CD4-positive, alpha-beta T cell treated with Interferon gamma for 1 hour (primary cell): Measurements from ENCODE around the gene EEIG2.
"Not testable (repeated sequence)": the region's sequence is repeated elsewhere in the genome, so short reads cannot be mapped to it uniquely, and the experiment has no call there.

ENCODE experiments used
- DNase-seq: peaks from one replicate; pipeline ENCODE4 v3.0.0-alpha.2; 2020

EEIG2 gene

DNA sequence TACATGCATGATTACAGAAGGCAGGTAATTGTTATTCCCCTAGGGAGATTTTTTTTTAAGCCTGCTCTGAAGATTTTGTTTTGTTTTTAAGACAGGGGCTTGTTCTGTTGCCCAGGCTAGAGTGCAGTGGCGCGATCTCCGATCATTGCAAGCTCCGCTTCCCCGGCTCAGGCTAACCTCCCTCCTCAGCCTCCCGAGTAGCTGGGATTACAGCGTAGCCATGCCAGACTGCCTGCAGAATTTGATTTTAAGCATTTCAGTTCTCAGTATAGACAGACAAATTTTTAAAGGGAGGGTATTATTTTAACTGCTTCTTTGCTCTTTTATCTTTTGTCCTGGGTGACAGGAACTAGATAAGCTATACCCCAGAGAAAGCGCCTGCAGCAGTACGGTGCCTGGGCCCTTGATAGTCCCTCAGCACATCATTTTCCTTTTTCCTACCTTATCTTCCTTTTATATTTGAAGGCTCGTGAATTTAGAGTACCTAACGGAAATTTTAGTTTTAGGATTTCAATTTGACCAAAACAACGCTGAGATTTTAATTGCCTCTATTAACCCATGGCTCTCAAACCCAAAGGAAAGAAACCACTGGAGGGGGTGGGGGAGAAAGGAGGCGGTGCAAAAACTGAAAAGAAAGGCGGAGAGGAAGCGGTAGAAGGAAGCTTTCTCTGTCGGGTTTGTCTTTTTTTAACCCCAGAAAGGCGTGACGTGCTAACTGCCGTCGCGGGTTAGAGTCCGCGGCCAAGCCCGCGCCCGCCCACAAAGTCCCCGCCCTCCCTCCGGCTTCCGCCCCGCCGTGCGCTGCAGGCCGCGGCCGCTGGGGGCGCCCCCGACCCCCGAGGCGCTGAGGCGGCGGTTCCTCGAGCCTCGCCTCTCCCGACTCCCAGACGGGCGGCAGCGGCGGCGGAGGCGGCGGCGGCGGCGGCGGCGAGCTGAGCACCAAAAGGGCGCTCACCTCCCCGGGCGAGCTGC, at the start of gene EEIG2:
TSS of gene EEIG2 (plus strand) at position 886 of the 972 bp plus-strand sequence. CDS start 329 bp downstream, outside the sequence.
- DNase-seq: peak; percentile 91

- DNase-seq: no peak
These were observed 48.1 kb upstream of the EEIG2 start for GRCh38 chr1:108511764-108512163.

DNA sequence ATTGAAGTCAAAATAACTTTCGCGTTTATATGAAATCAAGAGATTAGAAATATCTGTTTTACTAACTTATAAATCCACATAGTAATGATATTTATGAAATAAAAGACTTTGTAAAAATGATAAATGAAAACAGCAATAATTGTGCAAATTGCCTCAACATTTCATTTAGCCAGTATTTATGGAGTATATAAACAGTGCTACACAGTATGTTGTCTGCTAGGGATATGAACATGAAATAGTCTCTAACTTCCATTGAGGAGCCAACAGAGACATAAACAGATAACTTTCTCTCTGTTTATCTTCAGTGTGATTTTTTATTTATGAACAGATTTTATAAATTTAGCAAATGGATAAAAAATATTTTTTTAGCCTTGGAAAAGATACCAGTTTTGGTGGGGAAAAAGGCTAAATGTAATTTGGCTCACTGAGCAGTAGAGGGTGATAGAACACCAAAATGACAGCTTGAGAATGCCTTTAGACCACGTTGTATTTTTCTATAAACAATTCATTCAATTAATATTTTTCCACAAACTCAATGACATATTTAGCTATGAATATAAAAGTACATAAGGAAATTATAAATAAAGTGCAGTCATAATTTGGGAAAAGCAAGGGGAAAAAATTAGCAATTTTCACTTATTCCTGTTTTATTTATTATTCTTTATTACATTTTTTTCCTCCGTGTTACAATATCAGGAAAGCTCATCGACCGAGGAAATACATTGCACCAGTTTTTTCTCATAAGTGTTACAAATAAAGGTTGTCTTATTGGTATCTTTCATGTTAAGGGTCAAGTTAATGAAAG, 47.5 kb upstream of the EEIG2 start:
- no peak for DNase-seq

GRCh38 chr1:108513044-108513415, 46.9 kb upstream of the EEIG2 start:
- no peak for DNase-seq

- not testable (repeated sequence) for DNase-seq
These were observed 46.0 kb upstream of the EEIG2 start for GRCh38 chr1:108513914-108514313.

- DNase-seq: not testable (repeated sequence)
These were observed 42.5 kb upstream of the EEIG2 start for GRCh38 chr1:108517301-108517897.

DNA sequence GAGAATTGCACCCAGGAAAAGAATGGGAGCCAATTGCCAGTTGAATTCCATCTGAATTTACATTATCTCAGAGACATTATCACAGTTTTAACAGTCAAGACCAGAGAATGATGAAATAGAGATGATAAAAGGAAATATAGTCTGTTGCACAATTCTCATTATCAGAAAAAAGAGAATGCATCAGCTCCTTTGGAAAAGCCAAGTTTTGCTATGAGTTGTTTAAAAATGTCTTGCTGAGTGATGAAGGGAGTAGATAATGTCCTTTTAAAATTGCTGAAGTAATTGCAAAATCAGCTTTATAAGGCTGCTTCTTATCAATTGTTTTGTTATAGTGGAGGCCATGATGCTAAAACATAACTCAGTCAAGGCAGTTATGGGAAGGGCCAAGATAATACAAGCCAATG, 37.9 kb upstream of the EEIG2 start:
- DNase-seq: no peak

GRCh38 chr1:108523829-108524228, 36.1 kb upstream of the EEIG2 start:
- no peak for DNase-seq

GRCh38 chr1:108524676-108525075, 35.2 kb upstream of the EEIG2 start:
- no peak for DNase-seq

DNA sequence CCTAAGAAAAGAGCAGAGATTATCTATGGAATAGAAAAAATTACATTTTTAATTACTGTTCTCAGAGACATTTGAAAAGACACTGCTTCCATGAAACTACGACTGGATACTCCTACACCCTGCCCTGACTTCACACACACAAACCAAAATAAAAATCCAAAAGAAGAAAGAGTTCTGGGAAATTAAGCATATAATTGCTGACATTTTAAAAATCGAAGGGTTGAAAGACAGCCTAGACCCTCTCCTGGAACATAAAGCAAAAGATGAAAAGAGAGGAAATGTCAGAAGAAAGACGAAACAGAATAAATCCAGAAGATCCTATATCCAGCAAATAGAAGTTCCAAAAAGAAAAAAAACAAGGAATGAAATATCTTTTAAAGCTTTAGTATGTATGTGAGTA, 32.8 kb upstream of the EEIG2 start:
- no peak for DNase-seq

DNA sequence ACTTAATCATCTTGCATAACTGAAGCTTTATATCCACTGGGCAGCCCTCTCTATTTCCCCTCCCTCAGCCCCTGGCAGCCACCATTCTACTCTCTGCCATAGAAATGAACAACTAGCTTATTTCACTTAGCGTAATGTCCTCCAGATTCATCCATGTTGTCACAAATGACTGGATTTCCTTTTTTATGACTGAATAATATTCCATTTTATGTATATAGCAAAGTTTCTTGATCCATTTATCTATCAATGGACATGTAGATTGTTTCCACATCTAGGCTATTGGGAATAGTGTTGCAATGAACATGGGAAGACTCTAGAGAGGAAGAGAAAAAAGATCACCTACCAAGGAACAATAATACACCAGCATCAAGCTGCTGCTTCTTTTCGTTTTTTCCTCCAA, 32.1 kb upstream of the EEIG2 start:
- DNase-seq: no peak

- DNase-seq: no peak
These were observed 28.5 kb upstream of the EEIG2 start for GRCh38 chr1:108531444-108531843.

DNA sequence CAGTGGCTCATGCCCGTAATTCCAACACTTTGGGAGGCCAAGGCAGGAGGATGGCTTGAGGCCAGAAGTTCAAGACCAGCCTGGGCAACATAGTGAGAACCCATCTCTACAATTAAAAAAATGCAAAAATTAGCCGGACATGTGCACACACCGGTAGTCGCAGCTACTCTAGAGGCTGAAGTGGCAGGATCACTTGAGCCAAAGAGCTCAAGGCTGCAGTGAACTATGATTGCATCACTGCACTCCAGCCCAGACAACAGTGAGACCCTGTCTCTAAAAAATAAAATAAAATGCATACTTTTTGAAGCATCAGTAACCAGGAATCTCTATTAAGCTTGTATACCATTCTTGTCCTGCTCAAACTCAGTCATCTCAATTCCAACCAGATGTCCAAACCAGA, 27.2 kb upstream of the EEIG2 start:
- no peak for DNase-seq

- DNase-seq: no peak
These were observed 26.4 kb upstream of the EEIG2 start for GRCh38 chr1:108533351-108534083.

- no peak for DNase-seq
These were observed 25.1 kb upstream of the EEIG2 start for GRCh38 chr1:108534759-108535158.

DNA sequence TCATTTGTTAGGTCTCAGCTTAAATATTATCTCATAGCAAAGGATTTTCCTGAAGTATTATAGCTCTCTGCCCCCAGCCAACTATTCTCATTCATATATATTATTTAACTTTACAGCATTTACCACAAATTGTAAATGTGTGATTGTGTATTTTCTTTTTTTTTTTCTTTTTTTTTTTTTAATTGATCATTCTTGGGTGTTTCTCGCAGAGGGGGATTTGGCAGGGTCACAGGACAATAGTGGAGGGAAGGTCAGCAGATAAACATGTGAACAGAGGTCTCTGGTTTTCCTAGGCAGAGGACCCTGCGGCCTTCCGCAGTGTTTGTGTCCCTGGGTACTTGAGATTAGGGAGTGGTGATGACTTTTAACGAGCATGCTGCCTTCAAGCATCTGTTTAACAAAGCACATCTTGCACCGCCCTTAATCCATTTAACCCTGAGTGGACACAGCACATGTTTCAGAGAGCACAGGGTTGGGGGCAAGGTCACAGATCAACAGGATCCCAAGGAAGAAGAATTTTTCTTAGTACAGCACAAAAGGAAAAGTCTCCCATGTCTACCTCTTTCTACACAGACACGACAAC, 24.5 kb upstream of the EEIG2 start:
- DNase-seq: not testable (repeated sequence)

DNA sequence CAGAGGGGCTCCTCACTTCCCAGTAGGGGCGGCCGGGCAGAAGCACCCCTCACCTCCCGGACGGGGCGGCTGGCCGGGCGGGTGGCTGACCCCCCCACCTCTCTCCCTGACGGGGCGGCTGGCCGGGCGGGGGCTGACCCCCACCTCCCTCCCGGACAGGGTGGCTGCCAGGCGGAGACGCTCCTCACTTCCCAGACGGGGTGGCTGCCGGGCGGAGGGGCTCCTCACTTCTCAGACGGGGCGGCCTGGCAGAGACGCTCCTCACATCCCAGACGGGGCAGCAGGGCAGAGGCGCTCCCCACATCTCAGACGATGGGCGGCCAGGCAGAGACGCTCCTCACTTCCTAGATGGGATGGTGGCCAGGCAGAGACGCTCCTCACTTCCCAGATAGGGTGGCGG, 23.9 kb upstream of the EEIG2 start:
- DNase-seq: not testable (repeated sequence)

DNA sequence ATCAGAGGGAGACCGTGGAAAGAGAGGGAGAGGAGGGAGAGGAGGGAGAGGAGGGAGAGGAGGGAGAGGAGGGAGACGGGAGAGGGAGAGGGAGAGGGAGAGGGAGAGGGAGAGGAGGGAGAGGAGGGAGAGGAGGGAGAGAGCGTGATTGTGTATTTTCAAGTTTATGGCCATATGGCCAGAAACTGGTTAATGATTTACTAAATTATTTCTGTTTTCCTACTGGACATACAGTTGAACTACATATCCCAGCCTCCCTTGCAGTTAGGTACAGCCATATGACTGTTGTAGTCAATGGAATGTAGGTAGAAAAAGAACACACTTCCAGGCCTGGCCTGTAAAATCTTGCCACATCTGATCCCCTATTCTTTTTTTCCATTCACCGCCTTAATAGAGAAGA, 23.1 kb upstream of the EEIG2 start:
- not testable (repeated sequence) for DNase-seq

DNA sequence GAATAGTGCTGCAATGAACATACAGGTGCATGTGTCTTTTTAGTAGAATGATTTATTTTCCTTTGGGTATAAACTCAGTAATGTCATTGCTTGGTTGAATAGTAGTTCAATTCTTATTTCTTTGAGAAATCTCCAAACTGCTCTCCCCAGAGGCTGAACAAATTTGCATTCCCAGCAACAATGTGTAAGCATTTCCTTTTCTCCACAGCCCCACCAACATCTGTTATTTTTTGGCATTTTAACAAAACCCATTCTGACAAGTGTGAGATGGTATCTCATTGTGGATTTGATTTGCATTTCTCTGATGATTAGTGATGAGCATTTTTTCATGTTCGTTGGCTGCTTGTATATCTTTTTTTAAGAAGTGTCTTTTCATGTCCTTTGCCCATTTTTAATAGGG, 21.9 kb upstream of the EEIG2 start:
- no peak for DNase-seq

DNA sequence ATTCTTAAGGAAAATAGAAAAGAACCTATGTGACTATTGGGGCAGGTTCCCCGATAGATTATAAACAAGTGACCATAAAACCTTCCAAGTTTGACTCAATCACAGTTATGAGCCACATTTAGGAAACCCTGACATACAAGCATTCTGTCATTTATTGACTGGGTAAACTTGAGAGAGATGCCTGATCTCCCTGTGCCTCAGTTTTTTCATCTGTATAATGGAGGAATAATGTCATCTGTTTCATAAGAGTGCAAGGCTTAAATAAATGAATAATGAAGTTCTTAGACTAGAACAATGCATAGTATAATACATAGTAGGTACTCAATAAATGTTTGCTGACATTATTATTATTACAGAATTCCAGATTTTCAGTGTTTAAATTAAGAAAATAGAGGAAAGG, 18.9 kb upstream of the EEIG2 start:
- no peak for DNase-seq

- no peak for DNase-seq
These were observed 18.0 kb upstream of the EEIG2 start for GRCh38 chr1:108541861-108542260.

GRCh38 chr1:108547493-108547892, 12.4 kb upstream of the EEIG2 start:
- not testable (repeated sequence) for DNase-seq
